SU-DHL-6 (cell line): ENCODE measurements around the gene TGFBR3L.

Experiments
- H2AFZ ChIP-seq: fragments of 200-600 bp; sonication (generic); 2 replicates; pipeline ENCODE4 v1.6.1; 2014; ENCODE audit warnings: low read depth, mild to moderate bottlenecking, moderate library complexity, mixed read lengths, antibody characterized with exemption, low read length; ENCODE audit not compliant: severe bottlenecking
- H3F3A ChIP-seq: fragments of 200-600 bp; shearing (Covaris generic); 2 replicates; pipeline ENCODE4 v1.6.0; 2016; ENCODE audit warnings: antibody characterized with exemption, mild to moderate bottlenecking; ENCODE audit not compliant: insufficient read depth
- H3K27ac ChIP-seq: fragments of 200-600 bp; sonication (generic); 2 replicates; pipeline ENCODE4 v1.5.1; 2016; ENCODE audit warnings: low read depth, mild to moderate bottlenecking, low read length, moderate library complexity, mixed read lengths
- H3K27me3 ChIP-seq: fragments of 200-600 bp; sonication (generic), shearing (Covaris generic); 2 replicates; pipeline ENCODE4 v1.6.0; 2014; ENCODE audit warnings: mild to moderate bottlenecking, low read length
- H3K36me3 ChIP-seq: fragments of 200-600 bp; sonication (generic); 2 replicates; pipeline ENCODE4 v1.6.1; 2014; ENCODE audit warnings: mild to moderate bottlenecking, low read length, mixed read lengths
- H3K4me2 ChIP-seq: fragments of 300-600, 200-600 bp; shearing (Covaris generic), sonication (generic); 2 replicates; pipeline ENCODE4 v1.6.0; 2014; ENCODE audit warnings: low read length, low read depth, mild to moderate bottlenecking; ENCODE audit not compliant: poor library complexity, severe bottlenecking
- H3K4me3 ChIP-seq: fragments of 200-600 bp; sonication (generic); 2 replicates; pipeline ENCODE4 v1.5.1; 2014; ENCODE audit warnings: antibody characterized with exemption, low read length, mild to moderate bottlenecking, mixed read lengths; ENCODE audit not compliant: insufficient read depth, poor library complexity, severe bottlenecking
- H3K79me2 ChIP-seq: fragments of 200-600 bp; sonication (generic); 2 replicates; pipeline ENCODE4 v1.6.1; 2014; ENCODE audit warnings: mild to moderate bottlenecking, low read length, moderate library complexity; ENCODE audit not compliant: insufficient read depth
- H3K9ac ChIP-seq: fragments of 200-600 bp; sonication (generic); 2 replicates; pipeline ENCODE4 v1.7.0; 2014; ENCODE audit warnings: mild to moderate bottlenecking, low read length
- H3K9me2 ChIP-seq: fragments of 200-600 bp; sonication (generic); replicated peaks from 2 replicates; pipeline ENCODE4 v1.6.1; 2014; ENCODE audit warnings: low read length; ENCODE audit not compliant: insufficient read depth
- H3K9me3 ChIP-seq: fragments of 200-600 bp; sonication (generic); 2 replicates; pipeline ENCODE4 v1.6.1; 2014; ENCODE audit warnings: low read length, mixed read lengths; ENCODE audit not compliant: insufficient read depth
- H4K20me1 ChIP-seq: fragments of 200-600 bp; sonication (generic); 2 replicates; pipeline ENCODE4 v1.6.1; 2014; ENCODE audit warnings: low read depth, mild to moderate bottlenecking, antibody characterized with exemption, low read length, moderate library complexity, mixed read lengths
- CTCF ChIP-seq: fragments of 200-600 bp; sonication (generic); IDR thresholded peaks from one replicate; pipeline ENCODE4 v1.5.1; 2017; ENCODE audit warnings: antibody characterized with exemption, mild to moderate bottlenecking, low read length, moderate library complexity; ENCODE audit not compliant: insufficient read depth, poor library complexity, severe bottlenecking
- EZH2phosphoT487 ChIP-seq: fragments of 200-600 bp; sonication (generic), shearing (Covaris generic); conservative IDR thresholded peaks from 2 replicates; pipeline ENCODE4 v1.6.1; 2018; ENCODE audit warnings: mild to moderate bottlenecking, antibody characterized with exemption, low read length, moderate library complexity, mixed read lengths

Gene TGFBR3L

DNA sequence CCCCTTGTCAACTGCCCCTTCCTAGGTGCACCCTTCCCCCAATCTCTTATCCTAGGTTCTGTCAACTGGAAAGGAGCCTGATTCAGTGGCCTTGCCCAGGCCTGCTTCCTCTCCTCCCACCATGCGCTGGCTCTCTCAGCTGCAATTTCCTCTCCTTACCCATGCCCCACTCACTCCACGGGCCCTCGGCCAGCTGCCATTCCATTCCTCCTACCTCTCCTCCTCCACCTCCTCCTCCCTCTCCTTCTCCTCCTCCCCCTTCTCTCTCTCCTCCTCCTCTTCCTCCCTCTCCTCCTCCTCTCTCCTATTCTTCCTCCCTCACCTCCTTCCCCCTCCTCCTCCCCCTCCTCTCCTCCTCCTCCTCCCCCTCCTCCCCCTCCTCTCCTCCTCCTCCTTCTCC, 38.4 kb downstream of the TGFBR3L start:
- H3K27ac ChIP-seq, result no peak overlapping the region
- H3K36me3 ChIP-seq, result no peaks in the 10 kb centered on the region
- H3K4me3 ChIP-seq, result no peak overlapping the region
- H4K20me1 ChIP-seq, result no peaks in the 10 kb centered on the region
- no peaks in the 10 kb centered on the region for H3K27me3 ChIP-seq
- H3K9ac ChIP-seq, result no peak overlapping the region
- no peaks in the 10 kb centered on the region for H3K9me2 ChIP-seq
- H3F3A ChIP-seq, result no peaks in the 10 kb centered on the region
- TF ChIP-seq EZH2phosphoT487, result no peak
- TF ChIP-seq CTCF, result no peak
- no peak overlapping the region for H3K4me2 ChIP-seq
- H3K79me2 ChIP-seq, result no peaks in the 10 kb centered on the region
- H3K9me3 ChIP-seq, result no peaks in the 10 kb centered on the region
- H2AFZ ChIP-seq, result no peak overlapping the region

- no peak overlapping the region for H3K9ac ChIP-seq
- TF ChIP-seq EZH2phosphoT487 (no peak), CTCF (no peak)
- no peaks in the 10 kb centered on the region for H3K27me3 ChIP-seq
- H3K4me3 ChIP-seq, result no peak overlapping the region
- H3K27ac ChIP-seq, result no peak overlapping the region
- H3K9me3 ChIP-seq, result no peaks in the 10 kb centered on the region
- H2AFZ ChIP-seq, result no peak overlapping the region
- H3K4me2 ChIP-seq, result no peak overlapping the region
- H3K36me3 ChIP-seq, result no peaks in the 10 kb centered on the region
- H3K9me2 ChIP-seq, result no peaks in the 10 kb centered on the region
- H3F3A ChIP-seq, result no peaks in the 10 kb centered on the region
- H4K20me1 ChIP-seq, result peaks cover 2% of the 10 kb centered on the region; the same call in 1 of the 2 replicates
- no peaks in the 10 kb centered on the region for H3K79me2 ChIP-seq
Observed at GRCh38 chr19:7953576-7953975, 38.9 kb downstream of the TGFBR3L start.

DNA sequence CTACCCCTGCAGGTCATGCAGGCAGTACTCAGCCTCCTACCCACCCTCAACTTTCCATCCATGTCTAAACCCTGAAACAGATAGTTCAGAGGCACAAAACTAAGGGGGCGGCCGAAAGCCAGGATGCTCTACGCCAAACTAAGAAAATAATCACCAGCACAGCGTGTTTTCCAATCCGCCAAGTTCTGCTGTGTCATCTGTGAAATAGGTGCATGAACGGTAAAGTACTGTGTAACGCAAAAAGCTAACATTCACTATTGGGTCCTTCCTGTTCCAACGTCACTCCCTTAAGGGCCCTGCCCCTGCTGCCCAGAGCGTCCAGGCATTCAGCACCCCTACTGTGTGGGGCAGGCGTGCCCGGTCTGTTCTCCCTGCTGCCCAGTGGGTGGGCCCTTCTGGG, 41.1 kb downstream of the TGFBR3L start:
- peaks cover 5% of the 10 kb centered on the region; the same call in 1 of the 2 replicates for H4K20me1 ChIP-seq
- no peak overlapping the region for H3K27ac ChIP-seq
- no peaks in the 10 kb centered on the region for H3K36me3 ChIP-seq
- no peaks in the 10 kb centered on the region for H3K27me3 ChIP-seq
- no peak for TF ChIP-seq EZH2phosphoT487
- no peak for TF ChIP-seq CTCF
- H3K4me2 ChIP-seq, result no peak overlapping the region
- H3K79me2 ChIP-seq, result no peaks in the 10 kb centered on the region
- no peaks in the 10 kb centered on the region for H3K9me2 ChIP-seq
- no peak overlapping the region for H3K4me3 ChIP-seq
- no peak overlapping the region for H3K9ac ChIP-seq
- H2AFZ ChIP-seq, result no peak overlapping the region
- H3K9me3 ChIP-seq, result no peaks in the 10 kb centered on the region
- no peaks in the 10 kb centered on the region for H3F3A ChIP-seq
